Medulla oblongata (tissue), 1 donor: Measurements from ENCODE around the gene AUTS2.
"Not testable (repeated sequence)": the region's sequence is repeated elsewhere in the genome, so short reads cannot be mapped to it uniquely, and the experiment has no call there.

Experiments
- DNase-seq: peaks from one replicate; pipeline ENCODE4 v3.0.0-alpha.2; 2015; ENCODE audit errors: extremely low spot score

The AUTS2 gene

DNA sequence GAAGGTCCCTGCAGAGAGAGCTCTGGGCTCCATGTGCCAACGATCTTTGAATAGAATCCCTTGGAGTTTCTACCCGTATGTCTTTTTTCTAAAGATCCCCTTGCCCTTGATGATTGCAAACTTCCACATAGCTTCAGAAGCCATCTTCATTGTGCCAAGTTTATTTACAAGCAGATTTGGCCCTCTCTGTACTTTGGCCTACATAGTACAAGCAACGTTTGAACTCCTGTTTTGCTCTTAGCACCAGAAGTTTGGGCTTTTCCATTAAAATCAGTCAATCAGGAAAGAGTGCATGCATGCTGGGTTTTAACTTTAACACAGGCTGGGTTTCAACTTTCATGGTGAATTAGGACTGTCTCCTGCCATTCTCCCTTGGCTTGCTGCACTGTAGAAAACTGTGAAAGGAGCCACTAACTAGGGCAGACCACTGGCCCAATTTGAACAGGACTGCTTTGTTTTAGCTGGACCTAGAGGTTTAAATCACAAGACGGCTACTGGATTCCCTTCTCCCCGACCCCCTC is 976.1 kb downstream of the AUTS2 start:
- DNase-seq = no peak

DNA sequence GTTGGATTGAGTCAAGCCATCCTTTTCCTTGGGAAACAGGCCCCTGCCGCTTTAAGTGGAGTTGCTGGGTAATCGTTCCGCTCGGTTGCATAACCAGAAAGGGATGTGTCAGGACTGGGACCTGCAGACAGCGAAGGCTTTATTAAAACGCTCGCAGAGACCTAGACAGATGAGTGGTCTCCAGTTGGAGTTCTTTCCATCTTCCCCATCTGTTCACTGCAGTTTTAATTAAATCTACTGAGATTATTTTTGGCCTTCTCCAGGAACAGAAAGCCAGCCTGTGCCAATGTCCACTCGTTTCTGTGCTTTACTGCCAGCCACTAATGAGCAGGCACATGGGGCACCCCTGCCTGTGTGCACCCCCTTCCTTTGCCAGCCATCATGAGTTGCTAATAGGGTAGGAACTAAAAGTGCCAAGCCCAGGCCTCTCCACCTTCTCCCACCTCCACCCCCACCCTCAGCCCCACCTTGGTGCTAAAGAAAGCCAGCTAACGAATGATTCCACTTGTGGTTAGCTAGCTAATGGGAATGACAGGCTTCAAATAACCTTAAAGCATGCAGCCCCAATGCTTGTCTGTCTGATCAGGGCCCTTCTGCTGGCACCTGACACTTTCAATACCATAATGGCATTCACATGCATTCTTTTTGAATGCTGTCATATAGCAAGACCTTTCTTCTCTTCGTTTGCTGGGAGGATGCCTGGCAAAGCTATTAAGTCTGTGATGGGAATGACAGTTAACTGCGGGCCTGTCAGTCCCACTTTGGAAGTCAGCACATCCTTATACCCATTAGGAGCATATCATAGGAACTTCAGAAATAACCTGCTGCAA is 976.9 kb downstream of the AUTS2 start:
- peak; percentile 47 for DNase-seq

DNA sequence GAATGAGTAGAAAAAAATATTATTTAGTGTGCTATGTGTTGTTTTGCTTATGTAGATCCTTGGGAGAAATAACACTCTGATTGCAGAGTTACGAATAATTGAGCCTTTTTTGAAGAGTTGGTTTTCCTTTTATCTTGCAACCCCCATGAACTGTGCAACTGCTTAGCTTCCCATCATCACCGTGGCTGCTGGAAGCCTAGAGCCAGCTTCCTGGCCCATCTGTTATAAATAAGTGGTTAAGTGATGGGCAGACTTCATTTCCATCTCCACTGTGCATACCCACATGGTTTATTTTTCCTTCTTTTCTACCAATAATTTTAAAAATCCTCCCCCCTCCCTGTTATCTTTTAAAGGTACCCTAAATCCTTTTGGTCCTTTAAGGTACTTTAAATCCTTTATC is 978.8 kb downstream of the AUTS2 start:
- no peak for DNase-seq

DNA sequence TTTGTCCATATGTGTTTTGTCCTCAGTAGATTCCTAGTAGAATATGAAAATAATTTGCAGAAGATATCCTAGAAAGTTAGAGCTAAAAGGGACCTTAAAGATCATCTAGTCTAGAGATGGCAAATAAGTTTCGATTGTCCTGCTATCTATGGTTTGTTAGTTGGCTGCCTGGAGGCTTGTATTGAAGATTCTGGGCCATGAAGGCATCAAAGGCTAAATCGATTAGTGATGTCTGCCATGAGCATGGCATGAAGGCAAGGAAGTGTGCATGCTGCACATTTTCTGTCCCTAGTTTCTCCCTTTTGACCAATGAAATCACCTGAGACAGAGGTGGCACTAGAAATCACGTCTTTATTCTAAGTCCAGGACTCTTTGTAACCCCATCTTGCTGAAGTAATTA is 979.9 kb downstream of the AUTS2 start:
- DNase-seq = no peak

DNA sequence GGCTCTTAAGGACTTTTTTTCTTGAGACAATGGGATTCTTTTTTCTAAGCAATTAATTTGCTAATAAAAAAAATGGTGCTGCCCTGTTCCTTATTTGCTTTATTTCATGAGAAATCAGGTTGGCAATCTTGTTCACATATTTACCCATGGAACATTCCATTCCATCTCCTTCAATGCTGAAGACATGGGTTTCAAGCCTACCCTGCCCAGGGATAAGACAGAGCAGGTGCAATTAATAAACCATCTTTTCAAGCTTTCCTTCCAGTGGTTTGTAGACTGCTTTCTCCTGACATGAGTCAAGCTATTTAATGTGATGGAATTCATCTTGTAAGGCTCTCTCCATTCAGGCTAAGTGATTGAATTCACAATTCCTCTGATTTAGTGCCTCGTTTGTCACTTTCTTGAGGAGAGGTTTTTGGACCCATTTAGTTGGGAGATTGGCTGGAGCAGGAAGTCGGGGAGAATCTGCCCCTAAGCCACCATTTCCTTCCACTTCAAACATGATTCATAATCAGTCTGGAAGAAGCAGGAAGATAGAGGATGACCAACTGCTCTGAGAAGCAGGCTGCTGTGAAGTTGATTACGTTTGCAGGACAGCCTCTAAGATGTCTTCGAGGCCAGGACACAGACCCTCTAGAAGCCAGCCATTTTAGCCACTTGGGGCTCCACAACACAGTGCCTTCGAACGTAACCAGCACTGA is 981.3 kb downstream of the AUTS2 start:
- no peak for DNase-seq

DNA sequence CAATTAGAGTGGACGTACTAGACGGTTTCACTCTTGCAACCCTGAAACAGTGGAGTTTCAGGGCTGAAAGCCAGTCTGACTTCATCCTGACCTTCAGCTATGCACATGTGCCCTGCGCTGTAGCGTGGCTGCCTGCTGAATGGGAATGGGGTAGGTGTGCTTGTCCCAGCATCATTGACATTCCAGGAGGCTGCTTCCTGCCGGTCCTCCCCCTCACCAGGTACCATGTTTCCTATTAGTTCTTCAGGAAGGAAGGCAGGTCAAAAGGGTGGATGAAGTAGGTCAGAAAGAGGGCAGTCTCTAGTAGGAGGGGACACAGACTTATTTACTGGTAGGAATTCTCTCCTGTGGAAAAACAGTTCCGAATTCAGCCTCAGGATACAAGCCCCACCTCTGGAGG is 981.9 kb downstream of the AUTS2 start:
- DNase-seq = no peak

DNA sequence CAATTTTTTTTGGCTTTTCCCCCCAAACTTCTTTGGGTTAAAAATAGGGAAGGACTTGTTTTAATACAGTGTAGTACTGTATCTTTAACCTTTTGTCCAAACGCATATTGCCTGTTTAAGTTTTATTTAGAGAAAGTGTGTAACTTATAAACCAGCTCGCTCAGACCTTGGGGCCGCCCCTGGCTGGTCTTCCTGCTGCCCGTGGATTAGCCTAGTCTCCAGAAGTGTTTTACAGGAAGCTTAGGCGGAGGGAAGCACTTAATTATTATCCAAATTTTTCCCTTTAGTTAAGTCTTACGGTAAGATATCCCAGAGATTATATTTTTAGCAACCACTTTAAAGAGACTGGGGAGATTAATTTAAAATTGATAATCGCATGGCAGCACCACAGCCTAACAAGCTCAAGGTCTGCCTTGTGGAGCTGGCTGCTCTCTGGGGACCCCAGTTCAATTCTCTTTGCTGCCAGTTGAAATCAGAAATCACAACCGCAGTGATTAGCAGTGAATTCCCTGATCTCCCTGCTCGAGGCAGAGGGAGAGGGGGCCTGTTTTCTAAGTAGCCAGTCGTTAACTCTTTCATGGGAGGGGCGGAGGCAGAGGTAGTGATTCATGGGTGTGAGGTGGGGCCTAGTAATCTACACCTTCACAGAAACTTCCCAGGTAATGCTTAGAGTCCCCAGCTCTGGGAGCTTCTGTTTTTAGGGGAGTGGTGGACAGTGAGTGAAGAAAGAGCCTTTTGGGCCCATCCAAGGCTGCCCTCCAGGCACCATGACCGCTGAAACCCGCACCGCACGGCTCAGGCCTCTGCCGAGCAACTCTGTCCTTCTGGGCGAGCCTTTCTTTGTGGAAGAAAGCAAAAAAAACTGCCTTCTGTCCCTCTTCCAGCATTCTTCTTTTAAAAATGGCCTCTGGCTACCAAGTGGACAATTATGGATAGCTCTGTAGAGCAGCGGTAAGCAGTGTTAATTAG is 984.9 kb downstream of the AUTS2 start:
- DNase-seq = no peak

DNA sequence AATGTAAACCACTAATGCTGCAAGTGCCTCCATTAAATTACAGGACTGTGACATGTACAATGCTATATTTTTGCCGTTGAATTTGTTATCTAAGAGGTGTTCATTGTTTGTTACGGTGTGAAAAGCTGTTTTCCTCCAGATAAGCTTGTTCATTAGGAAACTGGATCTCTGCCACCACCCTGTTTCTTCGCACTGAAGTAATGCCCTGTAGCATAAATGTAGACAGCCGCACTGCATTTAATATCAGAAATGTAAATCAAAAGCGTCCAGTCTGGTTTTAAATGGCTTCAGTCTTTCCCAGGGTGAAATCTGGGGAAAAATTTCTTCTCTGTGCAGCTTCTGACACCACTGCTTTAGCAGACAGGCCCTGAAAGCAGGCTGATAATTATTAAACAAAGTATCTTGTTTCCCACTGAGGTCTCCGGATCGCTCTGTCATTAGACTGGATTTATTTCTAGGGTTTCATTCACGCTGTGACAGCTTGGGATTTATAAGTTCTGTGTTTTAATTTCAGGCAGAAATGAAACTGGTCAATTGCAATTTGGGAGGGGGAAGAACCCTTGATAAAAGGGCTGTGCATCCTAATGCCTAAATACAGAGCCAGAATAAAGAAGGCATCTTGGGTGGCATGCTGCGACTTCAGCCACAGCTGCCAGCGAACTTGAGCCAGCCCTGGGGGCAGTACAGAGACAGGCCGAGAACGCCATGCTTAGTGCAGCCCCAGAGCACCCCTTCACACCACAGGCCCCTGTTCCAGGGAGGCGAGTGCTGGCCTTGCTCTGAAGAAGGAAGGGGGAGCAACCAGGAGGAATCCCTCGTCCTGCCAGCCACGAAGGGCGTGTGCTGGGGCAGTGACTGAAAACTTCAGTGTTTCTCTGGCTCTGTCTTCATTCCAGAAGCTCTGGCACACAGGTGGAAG is 985.9 kb downstream of the AUTS2 start:
- no peak for DNase-seq

DNA sequence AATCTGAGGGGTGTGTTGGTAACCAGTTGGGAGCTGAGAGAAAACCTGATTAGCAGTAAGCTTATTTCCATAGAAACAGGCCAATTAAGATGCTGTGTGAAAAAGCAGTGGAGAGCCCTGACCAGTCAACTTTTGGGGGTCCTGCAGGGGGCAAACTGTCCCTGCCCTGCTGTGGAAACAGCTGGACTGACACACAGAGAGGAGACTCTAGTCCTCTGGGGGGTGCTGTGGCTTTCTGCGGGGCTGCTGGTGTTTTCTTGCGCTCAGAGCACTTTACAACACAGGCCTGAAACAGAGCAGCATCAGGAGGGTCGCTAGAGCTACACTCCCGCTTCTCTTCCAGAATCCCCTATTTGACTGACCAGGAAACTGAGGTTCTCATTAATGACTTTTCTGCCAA is 986.8 kb downstream of the AUTS2 start:
- DNase-seq = no peak

DNA sequence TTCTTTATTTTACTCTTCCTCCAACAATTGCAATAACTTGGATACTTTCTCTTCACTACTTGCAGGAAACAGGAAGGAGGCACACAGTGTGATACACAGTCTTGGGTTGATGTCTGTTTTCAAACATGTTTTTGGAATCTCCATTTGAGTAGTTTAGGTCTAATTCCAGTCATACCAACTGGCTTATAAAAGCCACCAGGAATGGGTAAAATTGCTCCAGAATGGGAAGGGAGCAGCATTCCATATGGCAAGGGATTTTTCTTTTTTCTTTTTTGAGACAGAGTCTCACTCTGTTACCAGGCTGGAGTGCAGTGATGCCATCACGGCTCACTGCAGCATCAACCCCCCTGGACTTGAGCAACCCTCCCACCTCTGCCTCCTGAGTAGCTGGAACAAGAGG is 988.5 kb downstream of the AUTS2 start:
- DNase-seq = no peak

DNA sequence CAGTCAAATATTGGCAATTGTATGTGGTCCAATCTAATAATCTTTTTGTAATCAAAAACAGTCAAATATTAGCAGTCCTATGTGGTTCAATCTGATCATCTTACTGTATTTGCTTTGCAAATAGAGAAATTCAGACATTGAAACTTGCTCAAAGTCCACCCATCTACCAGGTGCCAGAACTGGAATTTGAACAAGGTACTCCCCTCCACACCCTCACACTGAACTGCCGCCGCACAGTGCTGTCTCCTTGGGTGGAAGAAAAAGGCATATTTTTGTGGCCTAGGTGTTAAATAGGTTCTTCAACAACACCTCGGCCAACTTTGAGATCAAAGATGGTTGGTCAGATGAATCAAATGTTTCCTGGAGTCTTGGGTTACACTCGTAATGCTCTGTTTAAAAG is 989.5 kb downstream of the AUTS2 start:
- no peak for DNase-seq

DNA sequence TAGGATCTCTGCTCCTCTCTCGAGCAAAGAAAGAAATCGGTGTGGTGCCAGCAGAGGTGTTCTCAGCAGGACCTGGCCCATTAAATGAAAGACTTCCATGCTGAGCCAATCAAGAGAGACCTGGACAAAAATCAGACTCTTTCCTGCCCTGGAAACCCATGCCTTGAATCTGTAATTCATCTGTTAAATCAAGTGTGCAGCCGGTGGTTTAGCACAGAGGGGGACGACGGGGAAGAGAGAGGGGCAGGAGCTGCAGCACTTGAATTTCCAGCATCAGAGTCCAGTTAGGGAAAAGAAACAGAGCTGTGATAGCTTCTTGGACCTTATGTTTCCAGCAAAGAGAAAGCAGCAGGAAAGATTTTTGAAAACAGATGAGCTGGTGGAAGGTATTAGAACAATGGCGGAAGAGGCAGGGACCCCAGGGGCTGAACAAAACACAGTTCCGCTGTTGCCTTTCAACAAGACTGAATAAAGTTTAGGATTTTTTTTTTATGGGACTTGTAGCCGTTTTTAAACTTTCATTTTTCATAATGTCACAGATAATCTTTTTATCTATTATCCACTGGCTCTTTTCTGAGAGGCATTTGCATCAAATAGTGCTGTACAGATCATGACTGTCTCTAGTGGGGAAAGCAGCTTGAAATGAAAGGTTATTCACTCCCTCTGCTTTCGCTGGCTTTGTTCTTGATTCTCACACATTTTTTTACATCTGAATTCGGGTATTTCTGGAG is 990.1 kb downstream of the AUTS2 start:
- no peak for DNase-seq

DNA sequence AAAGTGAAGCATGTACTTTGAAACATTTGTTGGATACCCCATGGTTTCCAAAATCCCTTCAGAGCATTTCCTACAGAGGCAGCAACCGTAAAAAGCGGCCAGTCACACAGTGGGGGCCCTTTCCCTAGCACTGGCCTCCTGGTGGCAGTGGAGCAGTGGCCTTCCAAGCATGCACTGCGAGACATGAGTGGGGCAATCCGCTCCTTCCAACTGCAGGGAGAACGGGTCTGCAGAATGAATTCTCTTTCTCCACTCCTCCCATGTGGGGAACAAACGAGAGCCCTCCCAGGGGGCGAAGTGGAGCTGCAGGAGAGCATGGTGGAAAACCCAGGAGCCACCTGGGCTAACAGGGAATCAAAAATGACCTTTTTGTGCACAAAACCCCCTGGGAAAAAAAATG is 990.7 kb downstream of the AUTS2 start:
- no peak for DNase-seq

DNA sequence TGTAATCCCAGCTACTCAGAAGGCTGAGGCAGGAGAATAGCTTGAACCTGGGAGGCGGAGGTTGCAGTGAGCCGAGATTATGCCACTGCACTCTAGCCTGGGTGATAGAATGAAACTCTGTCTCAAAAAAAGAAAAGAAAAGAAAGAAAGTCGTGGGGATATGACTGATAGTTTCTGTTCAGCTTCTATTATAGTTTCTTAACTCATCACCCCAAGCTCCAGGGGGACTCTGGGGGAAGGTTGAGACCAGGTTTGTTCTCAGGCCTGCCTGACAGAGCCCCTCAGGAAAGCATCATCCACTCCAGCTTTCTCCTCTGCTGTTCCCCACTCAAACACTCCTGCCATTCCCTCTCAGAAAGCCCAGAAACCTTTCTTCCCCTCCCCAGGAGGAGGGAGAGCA is 991.3 kb downstream of the AUTS2 start:
- DNase-seq = no peak

DNA sequence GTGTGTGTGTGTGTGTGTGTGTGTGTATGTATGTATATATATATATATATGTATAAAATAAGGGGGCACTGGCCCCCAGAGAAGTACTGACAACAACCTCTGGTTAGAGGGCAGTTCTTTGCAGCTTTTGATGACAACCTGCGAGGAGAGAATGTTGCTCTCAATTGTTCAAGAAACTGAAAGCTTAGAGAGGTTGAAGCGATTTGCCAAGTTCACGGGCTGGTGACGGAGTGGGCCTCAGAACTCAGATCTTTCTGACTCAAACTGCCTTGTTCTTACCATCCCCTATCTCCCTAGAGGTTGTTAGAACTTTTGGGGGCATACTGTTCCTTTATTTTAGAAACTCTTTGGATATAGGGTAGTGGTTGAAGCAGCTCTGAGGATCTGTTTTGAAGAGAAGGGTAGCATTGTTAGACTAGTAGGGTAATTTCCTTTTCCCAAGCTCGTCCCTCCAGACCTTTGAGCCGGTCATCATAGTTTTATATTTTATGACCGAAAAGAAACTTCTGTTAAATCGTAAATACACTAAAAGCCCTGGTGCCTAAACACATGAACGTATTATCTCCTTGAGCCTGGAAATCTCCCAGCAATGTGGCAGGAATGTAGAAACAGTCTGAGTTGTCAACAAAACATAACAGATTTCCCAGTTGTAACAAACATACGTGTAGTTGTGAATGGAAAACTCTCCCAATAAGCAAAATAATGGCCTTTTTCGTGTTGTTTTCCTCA is 992.0 kb downstream of the AUTS2 start:
- DNase-seq = no peak

DNA sequence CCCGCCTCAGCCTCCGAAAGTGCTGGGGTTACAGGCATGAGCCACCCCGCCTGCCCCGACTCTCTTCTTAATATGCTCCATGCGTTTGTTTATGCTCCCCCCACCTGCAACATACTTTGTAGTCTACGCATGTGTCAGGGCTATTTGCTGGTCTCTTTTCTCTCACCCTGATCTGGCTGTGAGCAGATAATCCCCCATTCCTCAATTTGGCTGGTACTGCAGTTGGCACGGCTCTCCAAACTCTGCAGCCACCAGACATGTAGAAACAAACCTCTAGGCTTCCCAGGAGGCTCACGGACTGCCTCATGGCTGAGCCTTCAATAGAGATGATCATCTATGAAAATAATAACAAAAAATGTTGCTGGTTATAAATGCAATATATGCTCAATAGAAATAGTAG is 993.4 kb downstream of the AUTS2 start:
- no peak for DNase-seq

DNA sequence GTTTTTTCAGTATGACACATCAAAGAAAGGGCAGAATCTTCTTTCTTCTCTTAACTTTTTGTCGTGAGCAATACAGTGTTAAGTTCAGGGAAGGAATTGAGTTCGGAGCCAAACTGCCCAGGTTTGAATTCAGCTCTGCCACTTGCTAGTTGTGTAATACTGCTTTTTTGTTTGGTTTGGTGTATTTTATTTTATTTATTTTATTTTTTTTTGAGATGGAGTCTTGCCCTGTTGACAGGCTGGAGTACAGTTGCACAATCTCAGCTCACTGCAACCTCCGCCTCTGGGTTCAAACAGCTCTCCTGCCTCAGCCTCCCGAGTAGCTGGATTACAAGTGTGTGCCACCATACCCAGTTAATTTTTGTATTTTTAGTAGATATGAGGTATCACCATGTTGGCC is 993.9 kb downstream of the AUTS2 start:
- DNase-seq = no peak

DNA sequence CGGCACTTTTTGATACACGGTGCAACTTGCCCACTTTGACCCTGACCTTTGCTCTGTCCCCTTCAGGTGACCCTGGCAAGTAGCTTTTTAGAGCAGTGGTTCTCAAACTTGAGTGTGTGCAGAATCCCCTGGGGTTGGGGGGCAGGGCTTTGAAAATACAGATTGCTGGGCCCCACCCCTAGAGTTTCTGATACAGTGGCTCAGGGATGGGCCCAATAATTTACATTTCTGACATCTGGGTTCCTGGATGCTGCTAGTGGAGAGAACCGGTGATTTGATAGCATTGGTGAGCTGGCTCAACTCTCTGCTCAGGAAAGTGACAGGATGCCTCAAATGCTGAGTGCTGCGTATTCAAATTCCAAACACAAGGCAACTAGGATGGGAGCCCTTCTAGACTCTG is 995.9 kb downstream of the AUTS2 start:
- no peak for DNase-seq

DNA sequence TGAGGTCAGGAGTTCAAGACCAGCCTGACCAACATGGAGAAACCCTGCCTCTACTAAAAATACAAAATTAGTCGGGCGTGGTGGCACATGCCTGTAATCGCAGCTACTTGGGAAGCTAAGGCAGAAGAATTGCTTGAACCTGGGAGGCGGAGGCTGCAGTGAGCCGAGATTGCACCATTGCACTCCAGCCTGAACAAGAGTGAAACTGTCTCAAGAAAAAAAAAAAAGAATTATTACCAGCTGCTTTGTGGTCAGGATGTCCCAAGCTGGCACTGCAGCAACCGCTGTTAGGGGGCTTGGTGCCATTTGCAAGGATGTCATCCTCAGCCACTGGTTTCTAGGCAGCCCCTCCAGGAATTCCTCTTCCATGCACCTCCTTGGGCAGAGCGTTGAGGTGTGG is 996.6 kb downstream of the AUTS2 start:
- not testable (repeated sequence) for DNase-seq

DNA sequence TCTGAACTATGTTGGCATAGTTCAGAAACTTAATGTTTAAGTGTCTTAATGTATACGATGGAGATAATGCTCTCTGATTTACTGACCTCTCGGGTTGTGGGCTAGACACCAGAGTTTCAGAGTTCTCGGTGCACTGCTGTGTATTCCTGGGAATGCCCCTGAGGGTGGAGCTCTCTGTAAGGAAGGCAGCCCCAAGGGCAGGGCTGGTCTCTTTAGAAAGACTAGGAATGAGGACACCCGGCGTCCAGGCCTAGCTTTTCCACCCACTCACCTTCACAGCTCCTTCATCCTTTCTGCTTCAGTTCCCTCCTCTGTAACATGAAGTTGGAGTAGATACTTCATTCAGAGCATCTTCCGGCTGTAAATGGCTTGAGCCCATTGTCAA is 997.1 kb downstream of the AUTS2 start:
- DNase-seq = no peak
